HG03135 (cell line): ENCODE data around the gene NSRP1.
A peak's percentile ranks its signal among the peaks of the same experiment; 100 is the strongest.
"Not testable (repeated sequence)": the region's sequence is repeated elsewhere in the genome, so short reads cannot be mapped to it uniquely, and the experiment has no call there.

Experiments
- ATAC-seq: cut with Tn5 transposase; IDR thresholded peaks from one replicate; pipeline ENCODE4 v1.9.1; 2021; ENCODE audit warnings: mild to moderate bottlenecking, moderate library complexity; ENCODE audit not compliant: unreplicated experiment

The NSRP1 gene

GRCh38 chr17:30117675-30118081 is 1.1 kb downstream of the NSRP1 start:
- no peak for ATAC-seq

- ATAC-seq, result not testable (repeated sequence)
These were observed 2.0 kb downstream of the NSRP1 start for GRCh38 chr17:30118635-30119034.

- no peak for ATAC-seq
These were observed 7.7 kb downstream of the NSRP1 start for GRCh38 chr17:30124273-30124796.

- ATAC-seq, result no peak
These were observed 13.5 kb downstream of the NSRP1 start for GRCh38 chr17:30130121-30130520.

GRCh38 chr17:30132615-30133014 is 16.0 kb downstream of the NSRP1 start:
- no peak for ATAC-seq

- no peak for ATAC-seq
These were observed 16.6 kb downstream of the NSRP1 start for GRCh38 chr17:30133197-30133596.

GRCh38 chr17:30134551-30134950 is 17.9 kb downstream of the NSRP1 start:
- ATAC-seq, result no peak

GRCh38 chr17:30137158-30137557 is 20.5 kb downstream of the NSRP1 start:
- no peak for ATAC-seq

GRCh38 chr17:30147860-30148259 is 31.2 kb downstream of the NSRP1 start:
- not testable (repeated sequence) for ATAC-seq

- ATAC-seq, result no peak
These were observed 31.8 kb downstream of the NSRP1 start for GRCh38 chr17:30148376-30148775.

- ATAC-seq, result no peak
These were observed 34.9 kb downstream of the NSRP1 start for GRCh38 chr17:30151471-30151870.

GRCh38 chr17:30153463-30153862 is 36.8 kb downstream of the NSRP1 start:
- ATAC-seq, result no peak

- no peak for ATAC-seq
These were observed 38.8 kb downstream of the NSRP1 start for GRCh38 chr17:30155389-30155788.

GRCh38 chr17:30158896-30159625 is 42.4 kb downstream of the NSRP1 start:
- ATAC-seq, result no peak

GRCh38 chr17:30160419-30161172 is 44.0 kb downstream of the NSRP1 start:
- ATAC-seq, result no peak

- ATAC-seq, result no peak
These were observed 45.0 kb downstream of the NSRP1 start for GRCh38 chr17:30161601-30162000.

- no peak for ATAC-seq
These were observed 47.9 kb downstream of the NSRP1 start for GRCh38 chr17:30164531-30164930.

GRCh38 chr17:30165147-30165546 is 48.5 kb downstream of the NSRP1 start:
- no peak for ATAC-seq

- no peak for ATAC-seq
These were observed 49.3 kb downstream of the NSRP1 start for GRCh38 chr17:30165960-30166359.

- ATAC-seq, result no peak
These were observed 53.9 kb downstream of the NSRP1 start for GRCh38 chr17:30170415-30170987.

GRCh38 chr17:30172560-30172959 is 55.9 kb downstream of the NSRP1 start:
- no peak for ATAC-seq

- peak; percentile 83 for ATAC-seq
These were observed 57.0 kb downstream of the NSRP1 start for GRCh38 chr17:30173649-30174048.
